GM18858 (cell line): ENCODE measurements around the gene BIRC7.

ENCODE experiments used
- ATAC-seq: cut with Tn5 transposase; IDR thresholded peaks from one replicate; pipeline ENCODE4 v1.9.1; 2021; ENCODE audit not compliant: unreplicated experiment

BIRC7 gene

GRCh38 chr20:63278661-63279060 is 43.0 kb downstream of the BIRC7 start:
- ATAC-seq: no peak

GRCh38 chr20:63279931-63280330 is 44.2 kb downstream of the BIRC7 start:
- ATAC-seq: no peak

GRCh38 chr20:63280371-63280770 is 44.7 kb downstream of the BIRC7 start:
- no peak for ATAC-seq

GRCh38 chr20:63280929-63281545 is 45.3 kb downstream of the BIRC7 start:
- no peak for ATAC-seq

- no peak for ATAC-seq
Observed at GRCh38 chr20:63281742-63282665, 46.3 kb downstream of the BIRC7 start.

GRCh38 chr20:63282946-63283345 is 47.2 kb downstream of the BIRC7 start:
- no peak for ATAC-seq

- ATAC-seq: no peak
Observed at GRCh38 chr20:63283397-63284082, 47.8 kb downstream of the BIRC7 start.

GRCh38 chr20:63284083-63284440 is 48.4 kb downstream of the BIRC7 start:
- no peak for ATAC-seq

- ATAC-seq: no peak
Observed at GRCh38 chr20:63284544-63284949, 48.8 kb downstream of the BIRC7 start.

- no peak for ATAC-seq
Observed at GRCh38 chr20:63284981-63285524, 49.3 kb downstream of the BIRC7 start.

GRCh38 chr20:63285636-63286615 is 50.2 kb downstream of the BIRC7 start:
- ATAC-seq: no peak

- ATAC-seq: no peak
Observed at GRCh38 chr20:63286781-63287696, 51.3 kb downstream of the BIRC7 start.

GRCh38 chr20:63287697-63288580 is 52.2 kb downstream of the BIRC7 start:
- ATAC-seq: no peak

GRCh38 chr20:63288581-63289251 is 53.0 kb downstream of the BIRC7 start:
- no peak for ATAC-seq

GRCh38 chr20:63289311-63290135 is 53.8 kb downstream of the BIRC7 start:
- ATAC-seq: no peak
